Gastroesophageal sphincter (tissue), 4 donors: ENCODE data around the gene TJP3. TPM values are rescaled to one million over a fixed set of nuclear protein-coding genes. Genes with fewer than 3 reads are reported as not detected.
A peak's percentile ranks its signal among the peaks of the same experiment; 100 is the strongest.

Experiments
- ATAC-seq: fragments of 150-250 bp; one replicate; pipeline ENCODE4 v1.9.1; 2016; ENCODE audit warnings: mild to moderate bottlenecking, moderate library complexity
- H3K27ac ChIP-seq, 4 donors: fragments of 200-600 bp; sonication (generic) in 3 of 4; 1 replicate in 3 of 4; 2 replicates in 1 of 4; pipeline ENCODE4 v1.5.1; 2016 to 2019
- H3K27me3 ChIP-seq: fragments of 200-600 bp; sonication (generic); one replicate; pipeline ENCODE4 v1.5.1; 2019
- H3K36me3 ChIP-seq, 2 donors: fragments of 200-600 bp; sonication (generic); one replicate each; pipeline ENCODE4 v1.5.1; 2019; ENCODE audit warnings: control low read depth in 1 of 2
- H3K4me1 ChIP-seq, 3 donors: fragments of 200-600 bp; sonication (generic); 1 replicate in 2 of 3; 2 replicates in 1 of 3; pipeline ENCODE4 v1.5.1; 2016 to 2019; ENCODE audit warnings: control low read depth in 2 of 3
- H3K4me3 ChIP-seq, 2 donors: fragments of 200-600 bp; sonication (generic); one replicate each; pipeline ENCODE4 v1.5.1; 2019; ENCODE audit warnings: mild to moderate bottlenecking in 1 of 2, moderate library complexity in 1 of 2
- H3K9me3 ChIP-seq, 3 donors: fragments of 200-600 bp; sonication (generic); one replicate each; pipeline ENCODE4 v1.5.1; 2017 to 2019; ENCODE audit warnings: control low read depth in 2 of 3
- CTCF ChIP-seq, 4 experiments: fragments of 200-600 bp in 2 of 4; fragments of 450-650 bp in 2 of 4; sonication (generic) in 1 of 4; IDR thresholded peaks; one replicate each; pipeline ENCODE4 v1.5.1; 2017 to 2019; ENCODE audit warnings: antibody characterized with exemption in 4 of 4, mild to moderate bottlenecking in 2 of 4, moderate library complexity in 2 of 4
- EP300 ChIP-seq: sonication (generic); formaldehyde crosslinking; IDR thresholded peaks from one replicate; pipeline ENCODE4 v1.6.1; 2017; ENCODE audit warnings: antibody characterized with exemption, mild to moderate bottlenecking
- POLR2A ChIP-seq, 2 donors: fragments of 450-650 bp; IDR thresholded peaks; one replicate each; pipeline ENCODE4 v1.6.1; 2017; ENCODE audit warnings: antibody characterized with exemption in 2 of 2, mild to moderate bottlenecking in 2 of 2, moderate library complexity in 1 of 2
- POLR2AphosphoS5 ChIP-seq: sonication (generic); formaldehyde crosslinking; IDR thresholded peaks from one replicate; pipeline ENCODE4 v1.6.1; 2017; ENCODE audit warnings: antibody characterized with exemption
- WGBS, 2 donors: methylation state at CpG; one replicate each; pipeline ENCODE4 v1.1.5; 2018; ENCODE audit warnings: low coverage in 1 of 2; 5-methylcytosine and 5-hydroxymethylcytosine counted together
- total RNA-seq, 4 donors: library from RNA; depleted of rRNA; stranded (reverse); fragments of >200 nt; gene quantifications; one replicate each; pipeline ENCODE4 v1.1.0, GENCODE V29; 2016

The TJP3 gene
- total RNA-seq, 4 donors from 2014 or later: 0.78 to 3.6 TPM; not detected in 2

- peak overlapping the region in 2 of 4 donors; percentile 95 to 98 for H3K27ac ChIP-seq
- peaks cover 0 to 28% of the 10 kb centered on the region in 2 donors for H3K36me3 ChIP-seq
- ATAC-seq: no peak
- H3K27me3 ChIP-seq: no peaks in the 10 kb centered on the region
- H3K4me3 ChIP-seq: no peak overlapping the region
- TF ChIP-seq POLR2AphosphoS5 (no peak), POLR2A (IDR thresholded peaks at IDR 0.05) (no peak)
- H3K9me3 ChIP-seq: no peaks in the 10 kb centered on the region
- H3K4me1 ChIP-seq: peaks cover 0 to 74% (median 37%) of the 10 kb centered on the region in 3 donors
- WGBS, 2 donors: no CpG with 5 or more reads among the region's 16 CpGs
These were observed 16.8 kb upstream of the TJP3 start for GRCh38 chr19:3691372-3691716.

- Histone ChIP-seq H3K36me3 (peaks cover 0 to 28% of the 10 kb centered on the region in 2 donors), H3K27me3 (no peaks in the 10 kb centered on the region), H3K4me3 (no peak overlapping the region), H3K27ac (peak overlapping the region in 3 of 4 donors; percentile 87 to 98 (median 95)), H3K9me3 (no peaks in the 10 kb centered on the region), H3K4me1 (peaks cover 0 to 74% (median 37%) of the 10 kb centered on the region in 3 donors)
- no peak for ATAC-seq
- 96% methylated on average over 7 of the region's 18 CpGs; no CpG with 5 or more reads in 1 of the 2 donors for WGBS, 2 donors
- no peak for TF ChIP-seq EP300
- TF ChIP-seq CTCF (IDR thresholded peaks at IDR 0.05): no peak
- no peak for TF ChIP-seq POLR2A (IDR thresholded peaks at IDR 0.05)
- no peak for TF ChIP-seq POLR2AphosphoS5
These were observed 16.5 kb upstream of the TJP3 start for GRCh38 chr19:3691726-3692125.

GRCh38 chr19:3692141-3693024 lies 15.8 kb upstream of the TJP3 start:
- ATAC-seq: peak; percentile 39
- H3K36me3 ChIP-seq: peaks cover 0 to 28% of the 10 kb centered on the region in 2 donors
- no peaks in the 10 kb centered on the region for H3K27me3 ChIP-seq
- WGBS, 2 donors: 81% methylated on average over 12 of the region's 25 CpGs; no CpG with 5 or more reads in 1 of the 2 donors
- H3K4me3 ChIP-seq: peak overlapping the region in 1 of 2 donors; percentile 2
- no peaks in the 10 kb centered on the region for H3K9me3 ChIP-seq
- peak in 3 of 4 experiments; percentile 49 to 72 (median 60) for TF ChIP-seq CTCF (IDR thresholded peaks at IDR 0.05)
- TF ChIP-seq POLR2A (IDR thresholded peaks at IDR 0.05): no peak
- H3K27ac ChIP-seq: peak overlapping the region; percentile 45 to 98 (median 91)
- peaks cover 0 to 74% (median 30%) of the 10 kb centered on the region in 3 donors for H3K4me1 ChIP-seq

GRCh38 chr19:3693025-3693925 lies 14.9 kb upstream of the TJP3 start:
- WGBS, 2 donors: 40% methylated on average over 2 of the region's 34 CpGs; no CpG with 5 or more reads in 1 of the 2 donors
- peak; percentile 26 for ATAC-seq

GRCh38 chr19:3694361-3695123 lies 13.6 kb upstream of the TJP3 start:
- ATAC-seq: no peak
- Histone ChIP-seq H3K36me3 (peaks cover 0 to 23% of the 10 kb centered on the region in 2 donors), H3K4me3 (no peak overlapping the region), H3K27ac (peak overlapping the region in 3 of 4 donors; percentile 84 to 98 (median 95)), H3K27me3 (no peaks in the 10 kb centered on the region), H3K9me3 (no peaks in the 10 kb centered on the region), H3K4me1 (peaks cover 0 to 73% (median 26%) of the 10 kb centered on the region in 3 donors)
- WGBS, 2 donors: 40% methylated on average over 1 of the region's 42 CpGs; no CpG with 5 or more reads in 1 of the 2 donors
- TF ChIP-seq CTCF (IDR thresholded peaks at IDR 0.05) (no peak), POLR2A (IDR thresholded peaks at IDR 0.05) (no peak), EP300 (no peak), POLR2AphosphoS5 (no peak)

More at GRCh38 chr19:3693025-3693925, 14.9 kb upstream of the TJP3 start:
- Histone ChIP-seq H3K4me1 (peaks cover 0 to 74% (median 30%) of the 10 kb centered on the region in 3 donors), H3K27me3 (no peaks in the 10 kb centered on the region), H3K27ac (peak overlapping the region; percentile 45 to 98 (median 91)), H3K36me3 (peaks cover 0 to 28% of the 10 kb centered on the region in 2 donors), H3K4me3 (peak overlapping the region in 1 of 2 donors; percentile 2), H3K9me3 (no peaks in the 10 kb centered on the region)
- TF ChIP-seq POLR2AphosphoS5 (peak; percentile 13), EP300 (no peak), POLR2A (IDR thresholded peaks at IDR 0.05) (no peak)
